Right cardiac atrium (tissue), 5 donors: ENCODE measurements around the gene NFIC. TPM values are rescaled to one million over a fixed set of nuclear protein-coding genes. Genes with fewer than 3 reads are reported as not detected.

Experiments used
- ATAC-seq, 2 donors: fragments of 200-7000 bp; cut with Tn5 transposase; one replicate each; pipeline versions ENCODE4 v1.8.0 to v1.9.1; 2020; ENCODE audit warnings: moderate library complexity in 2 of 2, mild to moderate bottlenecking in 1 of 2
- DNase-seq, 3 donors: peaks; one replicate each; pipeline ENCODE4 v3.0.0-alpha.2; 2020
- H3K27ac ChIP-seq: one replicate; pipeline ENCODE4 v1.5.1; 2013; ENCODE audit warnings: mild to moderate bottlenecking, low read length, control low read depth, moderate library complexity
- H3K27me3 ChIP-seq: one replicate; pipeline ENCODE4 v1.6.1; 2013; ENCODE audit not compliant: control insufficient read depth, insufficient read depth
- H3K4me1 ChIP-seq: one replicate; pipeline ENCODE4 v1.6.1; 2013; ENCODE audit warnings: low read length; ENCODE audit not compliant: control insufficient read depth, insufficient read depth
- H3K4me3 ChIP-seq: one replicate; pipeline ENCODE4 v1.5.1; 2013; ENCODE audit warnings: low read length, control low read depth
- H3K9me3 ChIP-seq: one replicate; pipeline ENCODE4 v1.6.1; 2013; ENCODE audit warnings: low read length; ENCODE audit not compliant: control insufficient read depth
- WGBS: extraction: QIAGEN DNeasy Blood & Tissue Kit; methylation state at CpG from one replicate; pipeline ENCODE4 v1.1.7; 2013; 5-methylcytosine and 5-hydroxymethylcytosine counted together
- intact Hi-C, 4 donors: fragments of 100-400 bp; cut with DNase I; formaldehyde crosslinking; loops; one replicate each; pipeline versions ENCODE4 v1.11.0 to v1.14.0; 2022 to 2023
- polyA plus RNA-seq: library from polyadenylated mRNA; stranded (reverse); fragments of 200-250 nt; gene quantifications from one replicate; pipeline ENCODE4 v1.2.3, GENCODE V29; 2013
- total RNA-seq, 4 donors: library from RNA; stranded (reverse); fragmentation: NEBNext Ultra II Directional; extraction: Animal tissue kit (Norgen Biotek cat#: 25700); gene quantifications; one replicate each; pipeline ENCODE4 v1.2.1, GENCODE V29; 2021
- donor health status: healthy with polysubstance abuse.
- donor health status: DM: no; HTN: yes; CAD: no.
- donor health status: DM: no; HTN: no; CAD: no.
- donor health status: DM: no; HTN: yes; CAD: no; lungs with severe emphysema.
- donor health status: DM: yes; HTN: yes; CAD: no.

The NFIC gene
- total and polyA plus RNA-seq, 5 donors = 175 to 223 (median 186) TPM

- ATAC-seq = peak; percentile 0 to 12
- Histone ChIP-seq H3K4me1 (peaks cover 12% of the 10 kb centered on the region), H3K27me3 (no peaks in the 10 kb centered on the region)
These were observed 91.3 kb downstream of the NFIC start for GRCh38 chr19:3457528-3458228.

DNA sequence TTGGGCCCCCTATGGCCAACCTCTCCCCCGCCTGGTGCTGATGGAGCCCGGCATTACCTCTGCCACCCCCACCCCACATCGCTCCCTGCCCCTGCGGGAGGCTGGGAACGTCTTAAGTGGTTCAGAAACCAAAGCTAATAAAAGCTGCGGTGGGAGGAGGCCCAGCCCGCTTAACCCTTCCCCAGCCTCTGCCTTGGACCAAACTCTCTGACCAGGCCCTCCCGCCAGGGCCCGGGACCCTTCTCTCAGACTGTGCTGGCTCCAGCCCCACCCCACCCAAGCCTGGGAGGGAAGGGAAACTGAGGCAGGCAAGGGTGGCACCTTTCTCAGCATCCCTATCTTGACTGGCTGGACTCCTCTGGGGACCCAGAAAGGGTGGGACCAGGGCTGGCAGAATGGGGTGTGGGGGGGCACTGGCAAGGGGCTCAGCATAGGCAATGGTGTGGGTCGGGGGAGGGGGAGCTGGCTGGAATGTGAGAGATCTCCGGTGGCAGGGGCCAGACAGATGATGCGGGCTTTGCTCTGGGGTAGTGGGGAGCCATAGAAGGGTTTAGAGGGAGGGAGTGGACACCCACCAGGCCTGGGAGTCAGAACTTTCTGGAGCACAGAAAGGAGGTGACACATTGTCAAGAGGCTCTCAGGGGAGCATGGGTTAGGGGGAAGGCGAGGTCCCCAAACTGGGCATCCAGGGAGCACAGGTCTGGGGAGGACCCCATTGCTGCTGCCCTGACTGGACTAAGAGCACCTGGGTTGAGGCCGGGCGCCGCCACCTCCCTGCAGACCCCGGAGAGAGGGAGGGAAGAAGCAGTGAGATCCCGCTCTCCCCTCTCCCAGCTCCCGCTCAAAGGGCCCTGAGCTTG, 92.1 kb downstream of the NFIC start:
- Histone ChIP-seq H3K27me3 (no peaks in the 10 kb centered on the region), H3K4me3 (no peak overlapping the region), H3K27ac (peak overlapping the region; percentile 49), H3K9me3 (no peaks in the 10 kb centered on the region), H3K4me1 (peaks cover 12% of the 10 kb centered on the region)
- intact Hi-C loops = no loop called here
- DNase-seq (no peak), ATAC-seq (peak; percentile 3)
- 29% methylated on average over 19 of the region's 19 CpGs for WGBS

More at GRCh38 chr19:3457528-3458228, 91.3 kb downstream of the NFIC start:
- 29% methylated on average over 22 of the region's 22 CpGs for WGBS
- Histone ChIP-seq H3K4me3 (no peak overlapping the region), H3K27ac (peak overlapping the region; percentile 49), H3K9me3 (no peaks in the 10 kb centered on the region)
- intact Hi-C loops = no loop called here
- peak; percentile 53 to 81 (median 76) for DNase-seq

- DNase-seq (peak; percentile 95 to 97 (median 96)), ATAC-seq (peak; percentile 89 to 91)
- Histone ChIP-seq H3K27me3 (no peaks in the 10 kb centered on the region), H3K27ac (peak overlapping the region; percentile 64), H3K4me1 (peaks cover 12% of the 10 kb centered on the region), H3K9me3 (no peaks in the 10 kb centered on the region), H3K4me3 (no peak overlapping the region)
- WGBS = 11% methylated on average over 26 of the region's 26 CpGs
- intact Hi-C loops = no loop called here
These were observed 92.9 kb downstream of the NFIC start for GRCh38 chr19:3459089-3459881.

- no peaks in the 10 kb centered on the region for H3K27me3 ChIP-seq
- peaks cover 12% of the 10 kb centered on the region for H3K4me1 ChIP-seq
- no peaks in the 10 kb centered on the region for H3K9me3 ChIP-seq
- no peak overlapping the region for H3K4me3 ChIP-seq
- 57% methylated on average over 15 of the region's 15 CpGs for WGBS
- peak; percentile 0 to 3 for ATAC-seq
- intact Hi-C loops = no loop called here
- peak in 1 of 3 donors; percentile 70 for DNase-seq
- H3K27ac ChIP-seq = peak overlapping the region; percentile 64
These were observed 93.7 kb downstream of the NFIC start for GRCh38 chr19:3459965-3460582.

GRCh38 chr19:3462991-3463713, 96.8 kb downstream of the NFIC start:
- Histone ChIP-seq H3K27me3 (no peaks in the 10 kb centered on the region), H3K4me1 (peaks cover 6% of the 10 kb centered on the region), H3K4me3 (no peak overlapping the region), H3K9me3 (no peaks in the 10 kb centered on the region), H3K27ac (no peak overlapping the region)
- DNase-seq (no peak), ATAC-seq (no peak)
- 72% methylated on average over 58 of the region's 58 CpGs for WGBS
- intact Hi-C loops = no loop called here

GRCh38 chr19:3463714-3464586, 97.6 kb downstream of the NFIC start:
- DNase-seq (peak in 1 of 3 donors; percentile 62), ATAC-seq (no peak)
- Histone ChIP-seq H3K4me3 (no peak overlapping the region), H3K27ac (no peak overlapping the region), H3K27me3 (no peaks in the 10 kb centered on the region), H3K9me3 (no peaks in the 10 kb centered on the region), H3K4me1 (peaks cover 4% of the 10 kb centered on the region)
- intact Hi-C loops = no loop called here
- WGBS = 76% methylated on average over 57 of the region's 57 CpGs

DNA sequence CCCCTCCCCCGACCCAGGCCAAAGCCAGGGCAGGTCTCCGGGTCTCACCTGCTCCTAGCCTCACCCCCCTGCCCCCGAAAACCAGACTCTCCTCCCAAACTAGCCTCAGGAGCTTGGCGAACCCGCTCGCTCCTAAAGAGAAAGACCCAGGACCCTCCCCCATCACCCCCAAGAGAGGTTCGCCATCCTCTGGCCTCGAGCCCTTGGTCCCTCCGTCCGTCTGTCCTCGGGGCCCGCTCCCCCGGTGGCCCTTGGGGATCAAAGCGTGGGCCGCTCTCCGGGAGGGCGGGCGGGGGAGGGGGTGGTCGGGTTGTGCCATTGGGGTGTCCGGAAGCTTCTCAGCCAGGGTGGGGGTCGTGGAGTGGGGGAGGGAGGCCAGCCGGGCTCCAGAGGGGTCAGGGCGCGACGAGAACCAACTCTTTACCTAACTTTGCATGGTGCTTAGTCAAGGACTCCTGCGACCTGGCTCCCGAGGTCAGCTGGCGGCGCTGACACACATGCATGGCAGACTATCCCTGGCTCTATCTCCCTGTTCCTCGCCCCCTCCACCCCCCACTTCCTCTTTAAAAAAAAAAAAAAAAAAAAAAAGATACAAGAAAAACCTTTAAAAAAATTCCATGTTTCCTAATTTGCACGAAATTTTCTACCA, 98.3 kb downstream of the NFIC start:
- intact Hi-C loops = loop anchor here in 1 of 4 donors (5.0 kb wide), 1 partner anchor 32 kb away; no protein-coding TSS in a partner anchor
- ATAC-seq (no peak), DNase-seq (peak in 2 of 3 donors; percentile 60 to 64)
- 71% methylated on average over 31 of the region's 31 CpGs for WGBS
- Histone ChIP-seq H3K27ac (no peak overlapping the region), H3K9me3 (no peaks in the 10 kb centered on the region), H3K4me1 (peaks cover 4% of the 10 kb centered on the region), H3K4me3 (no peak overlapping the region), H3K27me3 (no peaks in the 10 kb centered on the region)

DNA sequence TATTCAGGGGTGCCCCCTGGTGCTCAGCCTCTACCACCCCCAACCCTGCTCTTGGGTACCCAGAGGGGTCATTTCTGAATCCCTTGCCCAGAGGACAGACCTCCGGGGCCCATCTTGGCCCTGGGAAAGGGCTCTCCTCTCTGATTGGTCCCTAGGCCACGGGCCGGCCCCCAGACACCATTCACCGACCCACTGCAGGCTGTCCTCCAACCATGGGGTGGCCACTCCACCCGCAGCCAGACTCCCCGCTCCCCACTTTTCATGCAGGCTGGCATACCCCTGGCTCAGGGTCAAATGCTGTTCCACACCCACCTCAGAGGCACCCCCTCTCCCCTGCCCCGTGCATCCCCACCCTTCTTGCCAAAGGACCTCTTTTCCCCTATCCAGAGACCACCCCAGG, 99.2 kb downstream of the NFIC start:
- Histone ChIP-seq H3K27ac (no peak overlapping the region), H3K9me3 (no peaks in the 10 kb centered on the region), H3K4me1 (no peaks in the 10 kb centered on the region), H3K27me3 (no peaks in the 10 kb centered on the region), H3K4me3 (no peak overlapping the region)
- ATAC-seq (no peak), DNase-seq (peak in 2 of 3 donors; percentile 18 to 66)
- WGBS = 73% methylated on average over 7 of the region's 7 CpGs
- intact Hi-C loops = loop anchor here in 1 of 4 donors (5.0 kb wide), 1 partner anchor 33 kb away; no protein-coding TSS in a partner anchor

DNA sequence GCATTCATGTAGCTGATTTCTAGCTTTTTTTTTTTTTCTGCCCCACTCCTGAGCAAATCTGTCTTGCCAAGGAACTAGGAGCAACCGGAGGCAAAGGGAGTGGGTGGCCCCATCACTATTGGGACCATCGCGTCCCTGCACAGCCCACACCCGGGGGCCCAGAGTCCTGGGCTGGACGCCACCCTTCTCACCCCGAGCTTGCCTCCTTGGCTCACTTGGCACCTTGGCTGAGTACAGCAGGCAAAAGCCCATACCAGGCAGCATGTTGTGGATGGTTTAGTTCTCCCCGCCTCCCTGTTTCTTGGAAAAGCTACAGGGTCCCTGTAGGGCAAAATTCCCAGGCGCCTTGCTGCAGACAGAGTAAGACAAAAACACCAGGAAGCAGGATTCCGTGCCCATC, 100.3 kb downstream of the NFIC start:
- intact Hi-C loops = loop anchor here in 1 of 4 donors (5.0 kb wide), 1 partner anchor 34 kb away; no protein-coding TSS in a partner anchor
- Histone ChIP-seq H3K27ac (peak overlapping the region; percentile 2), H3K4me3 (no peak overlapping the region), H3K27me3 (no peaks in the 10 kb centered on the region), H3K4me1 (no peaks in the 10 kb centered on the region), H3K9me3 (no peaks in the 10 kb centered on the region)
- ATAC-seq (peak; percentile 32 to 66), DNase-seq (peak in 2 of 3 donors; percentile 60 to 83)
- WGBS = 45% methylated on average over 9 of the region's 9 CpGs
